GM13976 (cell line): ENCODE data around the gene BUB1.

Experiments used
- DNase-seq: peaks from one replicate; pipeline ENCODE4 v3.0.0; 2012; ENCODE audit warnings: low spot score
- in situ Hi-C: fragments of 300-500 bp; cut with MboI; formaldehyde crosslinking; loops from one replicate; pipeline ENCODE4 v1.12.0; 2022; ENCODE audit warnings: low sequenced_read_pairs, mixed read lengths, inconsistent platforms; ENCODE audit not compliant: unreplicated experiment
- TF ChIP-seq, protein P1 (sequence below): IDR thresholded peaks from 2 replicates; pipeline ENCODE4 v1.5.1; 2012; ENCODE audit warnings: borderline replicate concordance, mild to moderate bottlenecking; ENCODE audit not compliant: insufficient read depth; ENCODE audit errors: extremely low read depth, missing control alignments, control extremely low read depth

The BUB1 gene

DNA sequence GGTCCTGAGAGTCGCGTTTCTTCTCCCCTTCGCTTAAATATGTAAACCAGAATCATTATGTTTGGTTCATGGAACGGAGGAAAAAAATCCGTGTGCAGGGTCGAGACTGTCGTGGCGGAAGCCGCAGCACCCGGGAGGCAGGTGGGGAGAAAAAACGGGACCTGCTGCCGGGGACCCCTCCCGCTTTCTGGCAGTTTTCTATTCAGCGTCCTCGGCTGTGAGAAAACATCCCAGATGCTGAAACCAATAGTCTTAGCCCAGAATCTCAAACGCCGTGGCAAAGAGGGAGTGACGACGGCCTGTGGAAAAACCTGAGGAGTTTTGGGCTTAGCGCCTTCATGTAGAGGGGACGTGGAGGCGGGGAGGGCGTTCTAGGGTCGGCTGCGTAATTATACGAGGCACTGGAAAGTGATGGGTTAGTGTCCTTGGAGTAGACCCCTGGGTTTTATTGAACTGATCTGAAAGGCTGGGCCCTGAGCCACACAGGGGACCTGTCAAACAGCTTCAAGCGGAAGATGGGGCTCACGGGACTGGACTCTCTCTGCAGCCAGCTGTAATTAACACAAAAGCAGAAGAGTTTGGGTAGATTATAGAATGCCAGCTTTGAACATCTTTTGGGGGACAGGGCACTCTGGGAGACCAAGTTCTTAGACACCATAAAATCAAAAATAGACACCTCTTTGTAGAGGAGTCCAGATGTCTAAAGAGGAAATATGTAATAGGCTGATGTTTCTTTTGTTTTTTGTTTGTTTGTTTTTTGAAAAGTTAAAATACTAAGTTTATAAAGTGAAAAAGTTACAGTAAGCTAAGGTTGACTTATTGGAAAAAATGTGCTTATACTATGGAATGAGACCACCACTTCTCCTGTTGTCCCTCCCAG, 834 bp upstream of the BUB1 start:
- TF ChIP-seq, protein P1, sequence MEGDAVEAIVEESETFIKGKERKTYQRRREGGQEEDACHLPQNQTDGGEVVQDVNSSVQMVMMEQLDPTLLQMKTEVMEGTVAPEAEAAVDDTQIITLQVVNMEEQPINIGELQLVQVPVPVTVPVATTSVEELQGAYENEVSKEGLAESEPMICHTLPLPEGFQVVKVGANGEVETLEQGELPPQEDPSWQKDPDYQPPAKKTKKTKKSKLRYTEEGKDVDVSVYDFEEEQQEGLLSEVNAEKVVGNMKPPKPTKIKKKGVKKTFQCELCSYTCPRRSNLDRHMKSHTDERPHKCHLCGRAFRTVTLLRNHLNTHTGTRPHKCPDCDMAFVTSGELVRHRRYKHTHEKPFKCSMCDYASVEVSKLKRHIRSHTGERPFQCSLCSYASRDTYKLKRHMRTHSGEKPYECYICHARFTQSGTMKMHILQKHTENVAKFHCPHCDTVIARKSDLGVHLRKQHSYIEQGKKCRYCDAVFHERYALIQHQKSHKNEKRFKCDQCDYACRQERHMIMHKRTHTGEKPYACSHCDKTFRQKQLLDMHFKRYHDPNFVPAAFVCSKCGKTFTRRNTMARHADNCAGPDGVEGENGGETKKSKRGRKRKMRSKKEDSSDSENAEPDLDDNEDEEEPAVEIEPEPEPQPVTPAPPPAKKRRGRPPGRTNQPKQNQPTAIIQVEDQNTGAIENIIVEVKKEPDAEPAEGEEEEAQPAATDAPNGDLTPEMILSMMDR = no peak
- in situ Hi-C loops = no loop called here
- DNase-seq = peak; percentile 46

DNA sequence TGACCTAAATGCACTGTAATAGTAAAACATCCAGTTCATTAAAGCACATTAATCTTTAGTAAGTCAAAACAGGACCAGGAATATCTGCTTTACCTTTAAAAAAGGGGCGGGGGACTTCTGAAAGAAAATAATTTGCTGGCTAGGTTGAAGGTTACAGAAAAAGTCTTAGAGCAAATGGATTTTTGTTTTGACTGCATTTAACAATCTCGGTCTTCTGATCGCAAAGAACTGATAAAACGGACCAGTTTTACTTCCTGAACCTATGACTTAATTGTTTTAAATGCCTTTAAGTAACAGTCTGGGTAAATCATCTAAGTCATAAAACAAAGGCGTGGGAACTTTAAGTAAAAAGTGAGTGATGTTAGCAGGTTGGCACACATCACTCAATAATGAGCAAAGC, 783 bp downstream of the BUB1 start:
- TF ChIP-seq, protein P1 = no peak
- DNase-seq = no peak
- in situ Hi-C loops = no loop called here

- TF ChIP-seq, protein P1 = no peak
Observed at GRCh38 chr2:110675679-110676078, 2.2 kb downstream of the BUB1 start.

DNA sequence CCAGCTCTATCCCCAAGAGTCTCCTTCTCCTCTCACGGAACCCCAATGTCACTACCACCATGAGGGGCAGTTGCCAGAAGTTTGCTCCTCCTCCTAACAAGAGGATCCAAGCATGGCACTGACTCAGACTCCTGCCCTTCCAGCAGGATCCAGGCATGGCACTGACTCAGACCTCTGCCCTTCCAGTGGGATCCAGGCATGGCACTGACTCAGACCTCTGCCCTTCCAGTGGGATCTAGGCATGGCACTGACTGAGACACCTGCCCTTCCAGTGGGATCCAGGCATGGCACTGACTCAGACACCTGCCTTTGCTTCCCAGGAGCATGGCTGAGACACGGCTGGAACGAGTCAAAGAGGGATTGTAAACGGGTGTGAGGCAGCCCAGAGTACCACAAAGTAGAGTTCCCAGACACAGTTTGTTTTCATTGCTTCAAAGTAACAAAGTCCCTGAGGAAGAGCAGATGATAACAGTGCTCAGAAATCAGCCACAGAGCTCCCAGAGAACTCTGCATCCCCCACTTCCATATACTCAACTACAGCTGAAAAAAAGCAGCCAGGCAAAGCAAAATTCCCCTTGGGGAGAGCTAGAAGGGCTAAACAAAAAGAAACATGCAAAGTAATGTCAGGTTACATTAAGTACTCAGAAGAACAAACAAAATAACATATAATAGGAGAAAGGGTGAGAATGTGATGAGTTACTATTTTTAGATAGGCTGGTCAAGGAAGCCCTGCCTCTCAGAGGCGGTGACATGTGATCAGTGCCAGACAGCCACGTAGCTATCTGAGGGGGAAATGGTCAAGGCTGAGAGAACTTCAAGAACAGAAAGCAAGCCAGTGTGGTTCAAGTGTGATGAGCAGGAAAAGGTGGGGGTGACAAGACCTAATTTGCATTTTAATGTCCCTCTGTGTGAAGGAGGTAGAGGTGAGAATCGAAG, 3.0 kb downstream of the BUB1 start:
- DNase-seq = peak; percentile 76
- TF ChIP-seq, protein P1 = no peak
- in situ Hi-C loops = no loop called here

More at GRCh38 chr2:110675679-110676078, 2.2 kb downstream of the BUB1 start:
- in situ Hi-C loops = no loop called here
- DNase-seq = no peak

DNA sequence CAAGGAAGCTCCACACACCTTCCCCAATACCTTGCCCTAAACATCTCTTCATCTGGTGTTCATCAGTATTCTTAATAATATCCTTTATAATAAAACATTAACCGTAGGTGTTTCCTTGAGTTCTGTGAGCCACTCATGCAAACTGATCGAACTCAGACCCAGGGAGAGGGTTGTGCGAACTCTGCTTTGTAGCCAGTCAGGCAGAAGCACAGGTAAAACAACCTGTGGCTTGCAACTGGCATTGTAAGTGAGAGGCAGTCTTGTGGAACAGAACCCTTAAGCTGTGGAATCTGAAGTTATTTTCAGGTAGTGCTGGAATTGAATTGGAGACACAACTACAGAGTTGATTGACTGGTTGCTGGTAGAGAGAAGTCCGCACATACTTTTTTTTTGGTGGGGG, 4.7 kb downstream of the BUB1 start:
- in situ Hi-C loops = no loop called here

DNA sequence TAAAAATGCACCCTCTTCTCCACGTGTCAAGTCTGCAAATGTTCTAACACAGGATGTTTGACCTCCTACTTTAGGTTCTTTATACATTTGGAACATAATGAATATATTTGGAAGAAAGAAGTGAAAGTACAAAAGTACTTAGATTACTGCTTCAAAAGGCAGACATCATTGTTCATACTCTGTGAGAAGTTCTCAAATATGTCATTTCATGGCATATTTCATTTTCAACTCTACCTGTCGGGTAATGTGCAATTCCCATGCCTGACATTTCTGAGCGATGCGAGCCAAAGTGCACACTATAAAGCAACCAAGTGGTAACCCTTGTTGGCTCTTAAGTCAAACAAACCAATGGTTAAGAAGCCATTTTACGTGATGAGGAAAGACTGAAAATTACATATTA, 7.0 kb downstream of the BUB1 start:
- no peak for DNase-seq
- in situ Hi-C loops = no loop called here
- TF ChIP-seq, protein P1 = no peak

More for the DNA sequence above, 4.7 kb downstream of the BUB1 start:
- DNase-seq = no peak
- TF ChIP-seq, protein P1 = no peak
